Uterus (tissue), 2 donors: Measurements from ENCODE around the gene NSMF.

Experiments used
- CTCF ChIP-seq, 4 experiments: fragments of 200-600 bp in 2 of 4; fragments of 450-650 bp in 2 of 4; sonication (generic) in 2 of 4; IDR thresholded peaks; one replicate each; pipeline ENCODE4 v1.5.1; 2016 to 2019; ENCODE audit warnings: antibody characterized with exemption in 4 of 4, mild to moderate bottlenecking in 2 of 4, moderate library complexity in 1 of 4
- POLR2A ChIP-seq, 2 donors: fragments of 450-650 bp; IDR thresholded peaks; one replicate each; pipeline ENCODE4 v1.6.1; 2016; ENCODE audit warnings: antibody characterized with exemption in 2 of 2, mild to moderate bottlenecking in 1 of 2, moderate library complexity in 1 of 2

GRCh38 chr9:137444106-137444790, 14.9 kb downstream of the NSMF start:
- no peak for TF ChIP-seq CTCF (IDR thresholded peaks at IDR 0.05)
- TF ChIP-seq POLR2A (IDR thresholded peaks at IDR 0.05): no peak
